WTC11 (cell line): Measurements from ENCODE around the gene SPI1. TPM values are rescaled to one million over a fixed set of nuclear protein-coding genes. Genes with fewer than 3 reads are reported as not detected.

Experiments
- ATAC-seq: fragments of 200-7000 bp; cut with Tn5 transposase; 2 replicates; pipeline ENCODE4 v1.10.0; 2021; ENCODE audit warnings: mild to moderate bottlenecking, moderate library complexity
- CTCF ChIA-PET: fragments of 300-600 bp; sonication (Branson Sonifier 250); formaldehyde crosslinking; loops from one replicate; lab custom pipeline; 2021; ENCODE audit warnings: antibody characterized with exemption; lab: Charles Lee
- POLR2A ChIA-PET: fragments of 350-600 bp; sonication (Branson Sonifier 250); formaldehyde crosslinking; loops from one replicate; lab custom pipeline; 2021; ENCODE audit warnings: antibody characterized with exemption; lab: Charles Lee
- DNase-seq: peaks from one replicate; pipeline ENCODE4 v3.0.0; 2021; ENCODE audit warnings: low spot score
- H3K27ac Mint-ChIP-seq: 2 replicates; pipeline ENCODE4 v1.8.0; 2021; ENCODE audit warnings: mixed read lengths
- H3K27me3 Mint-ChIP-seq: 2 replicates; pipeline ENCODE4 v1.8.0; 2021; ENCODE audit warnings: low read depth, mild to moderate bottlenecking, moderate library complexity, mixed read lengths
- H3K36me3 Mint-ChIP-seq: 2 replicates; pipeline ENCODE4 v1.8.0; 2021; ENCODE audit warnings: mixed read lengths
- H3K4me1 Mint-ChIP-seq: 2 replicates; pipeline ENCODE4 v1.8.0; 2022; ENCODE audit warnings: mixed read lengths
- H3K4me3 Mint-ChIP-seq: 2 replicates; pipeline ENCODE4 v1.8.0; 2021; ENCODE audit warnings: mild to moderate bottlenecking, moderate library complexity, mixed read lengths
- H3K9me3 Mint-ChIP-seq: 2 replicates; pipeline ENCODE4 v1.8.0; 2021; ENCODE audit warnings: mixed read lengths
- ATF1 ChIP-seq: sonication (generic); formaldehyde crosslinking; IDR thresholded peaks from 2 replicates; pipeline ENCODE4 v1.8.1; 2023; ENCODE audit warnings: mild to moderate bottlenecking, moderate library complexity, missing genetic modification reagents
- CBFB ChIP-seq: sonication (generic); formaldehyde crosslinking; IDR thresholded peaks from 2 replicates; pipeline ENCODE4 v1.8.1; 2022; ENCODE audit warnings: mild to moderate bottlenecking, low read depth, missing genetic modification reagents
- GRHL2 ChIP-seq: fragments of 250-450 bp; sonication (Bioruptor Pico); IDR thresholded peaks from 2 replicates; pipeline ENCODE4 v1.8.0; 2022; ENCODE audit warnings: mild to moderate bottlenecking, moderate library complexity; ENCODE audit not compliant: insufficient replicate concordance, severe bottlenecking
- HMGA2 ChIP-seq: fragments of 250-450 bp; sonication (Bioruptor Pico); IDR thresholded peaks from 2 replicates; pipeline ENCODE4 v1.4.0; 2021; ENCODE audit warnings: mild to moderate bottlenecking, moderate library complexity
- IRF2 ChIP-seq: sonication (generic); formaldehyde crosslinking; IDR thresholded peaks from 2 replicates; pipeline ENCODE4 v1.8.0; 2022; ENCODE audit warnings: low read depth, missing genetic modification reagents, borderline replicate concordance
- JUN ChIP-seq: sonication (generic); formaldehyde crosslinking; IDR thresholded peaks from 2 replicates; pipeline ENCODE4 v1.8.0; 2023; ENCODE audit warnings: mild to moderate bottlenecking, missing genetic modification reagents
- KAT7 ChIP-seq: sonication (generic); formaldehyde crosslinking; IDR thresholded peaks from 2 replicates; pipeline ENCODE4 v1.8.1; 2023; ENCODE audit warnings: missing genetic modification reagents, mild to moderate bottlenecking, borderline replicate concordance
- MYBL2 ChIP-seq: sonication (generic); formaldehyde crosslinking; IDR thresholded peaks from 2 replicates; pipeline ENCODE4 v1.8.1; 2023; ENCODE audit warnings: mild to moderate bottlenecking, moderate library complexity, missing genetic modification reagents
- NFATC4 ChIP-seq: fragments of 250-450 bp; sonication (Bioruptor Pico); IDR thresholded peaks from 2 replicates; pipeline ENCODE4 v1.9.0; 2021; ENCODE audit warnings: mild to moderate bottlenecking
- NFE2L1 ChIP-seq: sonication (generic); formaldehyde crosslinking; IDR thresholded peaks from 2 replicates; pipeline ENCODE4 v1.8.1; 2023; ENCODE audit warnings: missing genetic modification reagents
- NFYB ChIP-seq: sonication (generic); formaldehyde crosslinking; conservative IDR thresholded peaks from 2 replicates; pipeline ENCODE4 v1.8.0; 2022; ENCODE audit warnings: low read depth, missing genetic modification reagents
- NR2C2 ChIP-seq: sonication (generic); formaldehyde crosslinking; IDR thresholded peaks from 2 replicates; pipeline ENCODE4 v1.8.0; 2022; ENCODE audit warnings: mild to moderate bottlenecking, missing genetic modification reagents
- NR3C1 ChIP-seq: sonication (generic); formaldehyde crosslinking; conservative IDR thresholded peaks from 2 replicates; pipeline ENCODE4 v1.8.1; 2023; ENCODE audit warnings: low read depth, mild to moderate bottlenecking, missing genetic modification reagents
- OVOL2 ChIP-seq: fragments of 250-450 bp; sonication (Bioruptor Pico); IDR thresholded peaks from 2 replicates; pipeline ENCODE4 v1.9.0; 2021; ENCODE audit warnings: mild to moderate bottlenecking, borderline replicate concordance
- PRRX2 ChIP-seq: fragments of 250-450 bp; sonication (Bioruptor Pico); IDR thresholded peaks from 2 replicates; pipeline ENCODE4 v1.8.0; 2021; ENCODE audit warnings: mild to moderate bottlenecking
- TEAD1 ChIP-seq: sonication (generic); formaldehyde crosslinking; IDR thresholded peaks from 2 replicates; pipeline ENCODE4 v1.8.0; 2022; ENCODE audit warnings: mild to moderate bottlenecking, missing genetic modification reagents
- USF1 ChIP-seq: sonication (generic); formaldehyde crosslinking; IDR thresholded peaks from 2 replicates; pipeline ENCODE4 v1.8.0; 2022; ENCODE audit warnings: mild to moderate bottlenecking, missing genetic modification reagents
- ZNF121 ChIP-seq: sonication (generic); formaldehyde crosslinking; IDR thresholded peaks from 2 replicates; pipeline ENCODE4 v1.8.0; 2023; ENCODE audit warnings: missing genetic modification reagents
- ZNF317 ChIP-seq: sonication (generic); formaldehyde crosslinking; IDR thresholded peaks from 2 replicates; pipeline ENCODE4 v1.8.1; 2023; ENCODE audit warnings: low read depth, mild to moderate bottlenecking, moderate library complexity, missing genetic modification reagents, borderline replicate concordance
- ZNF396 ChIP-seq: fragments of 250-450 bp; sonication (Bioruptor Pico); IDR thresholded peaks from 2 replicates; pipeline ENCODE4 v1.8.0; 2021; ENCODE audit warnings: mild to moderate bottlenecking, moderate library complexity, borderline replicate concordance
- ZSCAN18 ChIP-seq: fragments of 250-450 bp; sonication (Bioruptor Pico); IDR thresholded peaks from 2 replicates; pipeline ENCODE4 v2.1.2; 2022; ENCODE audit warnings: mild to moderate bottlenecking, moderate library complexity
- total RNA-seq: library from RNA; stranded (reverse); gene quantifications from 3 replicates; pipeline ENCODE4 v1.2.3, GENCODE V29; 2021
- TF ChIP-seq, protein P1 (sequence below): sonication (generic); formaldehyde crosslinking; IDR thresholded peaks from 2 replicates; pipeline ENCODE4 v1.8.1; 2022; ENCODE audit warnings: mild to moderate bottlenecking, moderate library complexity, missing genetic modification reagents
- TF ChIP-seq, protein P2 (sequence below): sonication (generic); formaldehyde crosslinking; conservative IDR thresholded peaks from 2 replicates; pipeline ENCODE4 v1.8.1; 2022; ENCODE audit warnings: mild to moderate bottlenecking, missing genetic modification reagents
- TF ChIP-seq, protein P3 (sequence below): sonication (generic); formaldehyde crosslinking; IDR thresholded peaks from 2 replicates; pipeline ENCODE4 v1.8.0; 2023; ENCODE audit warnings: mild to moderate bottlenecking, missing genetic modification reagents
- TF ChIP-seq, protein P4 (sequence below): sonication (generic); formaldehyde crosslinking; IDR thresholded peaks from 2 replicates; pipeline ENCODE4 v1.8.1; 2023; ENCODE audit warnings: mild to moderate bottlenecking, missing genetic modification reagents, moderate library complexity
- TF ChIP-seq, protein P5 (sequence below): sonication (generic); formaldehyde crosslinking; IDR thresholded peaks from 2 replicates; pipeline ENCODE4 v1.8.1; 2022; ENCODE audit warnings: missing genetic modification reagents, borderline replicate concordance
- TF ChIP-seq, protein P6 (sequence below): fragments of 250-450 bp; sonication (Bioruptor Pico); IDR thresholded peaks from 2 replicates; pipeline ENCODE4 v1.8.0; 2021; ENCODE audit warnings: mild to moderate bottlenecking

Gene SPI1
- total RNA-seq, 1 experiment from 2014 or later, result 0.59 TPM

DNA sequence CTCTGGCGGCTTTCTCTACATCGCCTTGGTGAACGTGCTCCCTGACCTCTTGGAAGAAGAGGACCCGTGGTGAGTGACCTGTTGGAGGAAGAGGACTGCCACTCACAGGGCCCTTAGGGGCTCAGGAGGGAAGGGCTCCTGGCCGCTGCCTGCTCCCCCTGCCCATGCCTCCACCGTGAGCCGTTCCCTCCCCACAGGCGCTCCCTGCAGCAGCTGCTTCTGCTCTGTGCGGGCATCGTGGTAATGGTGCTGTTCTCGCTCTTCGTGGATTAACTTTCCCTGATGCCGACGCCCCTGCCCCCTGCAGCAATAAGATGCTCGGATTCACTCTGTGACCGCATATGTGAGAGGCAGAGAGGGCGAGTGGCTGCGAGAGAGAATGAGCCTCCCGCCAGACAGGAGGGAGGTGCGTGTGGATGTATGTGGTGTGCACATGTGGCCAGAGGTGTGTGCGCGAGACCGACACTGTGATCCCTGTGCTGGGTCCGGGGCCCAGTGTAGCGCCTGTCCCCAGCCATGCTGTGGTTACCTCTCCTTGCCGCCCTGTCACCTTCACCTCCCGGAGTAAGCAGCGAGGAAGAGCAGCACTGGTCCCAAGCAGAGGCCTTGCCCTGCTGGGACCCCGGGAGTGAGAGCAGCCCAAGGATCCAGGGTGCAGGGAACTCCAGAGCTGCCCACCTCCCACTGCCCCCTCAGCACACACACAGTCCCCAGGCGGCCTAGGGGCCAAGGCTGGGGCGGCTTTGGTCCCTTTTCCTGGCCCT, 36.9 kb upstream of the SPI1 start (continued):
- TF ChIP-seq IRF2 (CRISPR knock-in tag) (no peak), JUN (no peak), ZSCAN18 (CRISPR knock-in tag) (no peak), NFATC4 (no peak)
- TF ChIP-seq, protein P1, sequence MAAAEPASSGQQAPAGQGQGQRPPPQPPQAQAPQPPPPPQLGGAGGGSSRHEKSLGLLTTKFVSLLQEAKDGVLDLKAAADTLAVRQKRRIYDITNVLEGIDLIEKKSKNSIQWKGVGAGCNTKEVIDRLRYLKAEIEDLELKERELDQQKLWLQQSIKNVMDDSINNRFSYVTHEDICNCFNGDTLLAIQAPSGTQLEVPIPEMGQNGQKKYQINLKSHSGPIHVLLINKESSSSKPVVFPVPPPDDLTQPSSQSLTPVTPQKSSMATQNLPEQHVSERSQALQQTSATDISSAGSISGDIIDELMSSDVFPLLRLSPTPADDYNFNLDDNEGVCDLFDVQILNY (CRISPR knock-in tag), result no peak
- TF ChIP-seq, protein P2, sequence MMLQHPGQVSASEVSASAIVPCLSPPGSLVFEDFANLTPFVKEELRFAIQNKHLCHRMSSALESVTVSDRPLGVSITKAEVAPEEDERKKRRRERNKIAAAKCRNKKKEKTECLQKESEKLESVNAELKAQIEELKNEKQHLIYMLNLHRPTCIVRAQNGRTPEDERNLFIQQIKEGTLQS (CRISPR knock-in tag), result no peak

DNA sequence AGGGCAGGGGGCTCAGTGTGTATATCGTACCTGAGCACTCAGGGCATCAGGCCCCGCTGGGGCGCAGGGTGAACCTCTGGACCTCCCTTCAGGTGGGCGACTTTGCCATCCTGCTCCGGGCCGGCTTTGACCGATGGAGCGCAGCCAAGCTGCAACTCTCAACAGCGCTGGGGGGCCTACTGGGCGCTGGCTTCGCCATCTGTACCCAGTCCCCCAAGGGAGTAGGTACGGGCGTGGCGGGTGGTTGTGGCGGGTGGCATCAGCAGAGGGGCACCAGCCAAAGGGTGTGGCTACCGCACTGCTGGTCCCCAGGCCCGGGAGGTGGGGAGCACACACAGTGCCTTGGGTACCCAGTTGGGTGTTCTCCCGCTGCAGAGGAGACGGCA, 36.3 kb upstream of the SPI1 start:
- ATAC-seq, result no peak
- H3K27ac Mint-ChIP-seq, result no peak overlapping the region
- POLR2A ChIA-PET, result no interaction called here

GRCh38 chr11:47413908-47414684, 35.7 kb upstream of the SPI1 start:
- Mint-ChIP-seq H3K4me1 (peaks cover 2% of the 10 kb centered on the region), H3K27ac (0 out of 2 replicates have a peak overlapping the region, but pooled peaks have one; percentile 23), H3K27me3 (no peaks in the 10 kb centered on the region), H3K9me3 (no peaks in the 10 kb centered on the region), H3K36me3 (peaks cover 21% of the 10 kb centered on the region), H3K4me3 (no peak overlapping the region)
- ATAC-seq, result no peak
- POLR2A ChIA-PET, result no interaction called here
- DNase-seq, result no peak
- CTCF ChIA-PET, result no interaction called here
- TF ChIP-seq, protein P3, sequence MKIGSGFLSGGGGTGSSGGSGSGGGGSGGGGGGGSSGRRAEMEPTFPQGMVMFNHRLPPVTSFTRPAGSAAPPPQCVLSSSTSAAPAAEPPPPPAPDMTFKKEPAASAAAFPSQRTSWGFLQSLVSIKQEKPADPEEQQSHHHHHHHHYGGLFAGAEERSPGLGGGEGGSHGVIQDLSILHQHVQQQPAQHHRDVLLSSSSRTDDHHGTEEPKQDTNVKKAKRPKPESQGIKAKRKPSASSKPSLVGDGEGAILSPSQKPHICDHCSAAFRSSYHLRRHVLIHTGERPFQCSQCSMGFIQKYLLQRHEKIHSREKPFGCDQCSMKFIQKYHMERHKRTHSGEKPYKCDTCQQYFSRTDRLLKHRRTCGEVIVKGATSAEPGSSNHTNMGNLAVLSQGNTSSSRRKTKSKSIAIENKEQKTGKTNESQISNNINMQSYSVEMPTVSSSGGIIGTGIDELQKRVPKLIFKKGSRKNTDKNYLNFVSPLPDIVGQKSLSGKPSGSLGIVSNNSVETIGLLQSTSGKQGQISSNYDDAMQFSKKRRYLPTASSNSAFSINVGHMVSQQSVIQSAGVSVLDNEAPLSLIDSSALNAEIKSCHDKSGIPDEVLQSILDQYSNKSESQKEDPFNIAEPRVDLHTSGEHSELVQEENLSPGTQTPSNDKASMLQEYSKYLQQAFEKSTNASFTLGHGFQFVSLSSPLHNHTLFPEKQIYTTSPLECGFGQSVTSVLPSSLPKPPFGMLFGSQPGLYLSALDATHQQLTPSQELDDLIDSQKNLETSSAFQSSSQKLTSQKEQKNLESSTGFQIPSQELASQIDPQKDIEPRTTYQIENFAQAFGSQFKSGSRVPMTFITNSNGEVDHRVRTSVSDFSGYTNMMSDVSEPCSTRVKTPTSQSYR, result no peak
- TF ChIP-seq OVOL2 (CRISPR knock-in tag), result no peak
- no peak for TF ChIP-seq GRHL2 (CRISPR knock-in tag)
- no peak for TF ChIP-seq KAT7
- TF ChIP-seq USF1, result no peak
- TF ChIP-seq ZNF121, result no peak

More for the DNA sequence above, 36.3 kb upstream of the SPI1 start:
- H3K4me3 Mint-ChIP-seq, result no peak overlapping the region
- H3K27me3 Mint-ChIP-seq, result no peaks in the 10 kb centered on the region
- CTCF ChIA-PET, result no interaction called here
- no peaks in the 10 kb centered on the region for H3K9me3 Mint-ChIP-seq
- no peaks in the 10 kb centered on the region for H3K4me1 Mint-ChIP-seq
- peaks cover 26% of the 10 kb centered on the region for H3K36me3 Mint-ChIP-seq
- no peak for DNase-seq
- TF ChIP-seq CBFB (no peak), HMGA2 (CRISPR knock-in tag) (no peak), ZNF396 (CRISPR knock-in tag) (no peak), PRRX2 (CRISPR knock-in tag) (no peak), TEAD1 (CRISPR knock-in tag) (no peak), NFE2L1 (CRISPR knock-in tag) (no peak), ZNF121 (no peak), NR2C2 (no peak), ATF1 (CRISPR knock-in tag) (no peak), NFYB (CRISPR knock-in tag) (no peak), MYBL2 (CRISPR knock-in tag) (no peak), ZNF317 (no peak), IRF2 (CRISPR knock-in tag) (no peak), NR3C1 (CRISPR knock-in tag) (no peak)
- TF ChIP-seq, protein P4, sequence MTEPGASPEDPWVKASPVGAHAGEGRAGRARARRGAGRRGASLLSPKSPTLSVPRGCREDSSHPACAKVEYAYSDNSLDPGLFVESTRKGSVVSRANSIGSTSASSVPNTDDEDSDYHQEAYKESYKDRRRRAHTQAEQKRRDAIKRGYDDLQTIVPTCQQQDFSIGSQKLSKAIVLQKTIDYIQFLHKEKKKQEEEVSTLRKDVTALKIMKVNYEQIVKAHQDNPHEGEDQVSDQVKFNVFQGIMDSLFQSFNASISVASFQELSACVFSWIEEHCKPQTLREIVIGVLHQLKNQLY (CRISPR knock-in tag), result no peak
- TF ChIP-seq, protein P5, sequence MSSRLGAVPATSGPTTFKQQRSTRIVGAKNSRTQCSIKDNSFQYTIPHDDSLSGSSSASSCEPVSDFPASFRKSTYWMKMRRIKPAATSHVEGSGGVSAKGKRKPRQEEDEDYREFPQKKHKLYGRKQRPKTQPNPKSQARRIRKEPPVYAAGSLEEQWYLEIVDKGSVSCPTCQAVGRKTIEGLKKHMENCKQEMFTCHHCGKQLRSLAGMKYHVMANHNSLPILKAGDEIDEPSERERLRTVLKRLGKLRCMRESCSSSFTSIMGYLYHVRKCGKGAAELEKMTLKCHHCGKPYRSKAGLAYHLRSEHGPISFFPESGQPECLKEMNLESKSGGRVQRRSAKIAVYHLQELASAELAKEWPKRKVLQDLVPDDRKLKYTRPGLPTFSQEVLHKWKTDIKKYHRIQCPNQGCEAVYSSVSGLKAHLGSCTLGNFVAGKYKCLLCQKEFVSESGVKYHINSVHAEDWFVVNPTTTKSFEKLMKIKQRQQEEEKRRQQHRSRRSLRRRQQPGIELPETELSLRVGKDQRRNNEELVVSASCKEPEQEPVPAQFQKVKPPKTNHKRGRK (CRISPR knock-in tag), result no peak
- TF ChIP-seq, protein P6, sequence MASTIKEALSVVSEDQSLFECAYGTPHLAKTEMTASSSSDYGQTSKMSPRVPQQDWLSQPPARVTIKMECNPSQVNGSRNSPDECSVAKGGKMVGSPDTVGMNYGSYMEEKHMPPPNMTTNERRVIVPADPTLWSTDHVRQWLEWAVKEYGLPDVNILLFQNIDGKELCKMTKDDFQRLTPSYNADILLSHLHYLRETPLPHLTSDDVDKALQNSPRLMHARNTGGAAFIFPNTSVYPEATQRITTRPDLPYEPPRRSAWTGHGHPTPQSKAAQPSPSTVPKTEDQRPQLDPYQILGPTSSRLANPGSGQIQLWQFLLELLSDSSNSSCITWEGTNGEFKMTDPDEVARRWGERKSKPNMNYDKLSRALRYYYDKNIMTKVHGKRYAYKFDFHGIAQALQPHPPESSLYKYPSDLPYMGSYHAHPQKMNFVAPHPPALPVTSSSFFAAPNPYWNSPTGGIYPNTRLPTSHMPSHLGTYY, result no peak
